Activated CD4-positive, alpha-beta T cell treated with anti-CD3 and anti-CD28 coated beads, Interleukin-2, Interleukin-6, amounts not matched to agents 100 ng/mL and 50 ng/mL, durations not matched to agents 16 hours and 8 hours (primary cell): ENCODE data around the gene GYS1.
"Not testable (repeated sequence)": the region's sequence is repeated elsewhere in the genome, so short reads cannot be mapped to it uniquely, and the experiment has no call there.

Experiments used
- DNase-seq: peaks from one replicate; pipeline ENCODE4 v3.0.0-alpha.2; 2020

GYS1 gene

GRCh38 chr19:48933382-48933932 lies 59.7 kb downstream of the GYS1 start, which contains the start of gene DHDH:
DHDH (plus strand) TSS chr19:48933699; CDS start chr19:48933722, 23 bp downstream.
- peak; percentile 84 for DNase-seq

GRCh38 chr19:48928164-48929025 lies 64.7 kb downstream of the GYS1 start:
- no peak for DNase-seq

GRCh38 chr19:48927692-48928091 lies 65.4 kb downstream of the GYS1 start:
- DNase-seq: not testable (repeated sequence)

- DNase-seq: peak; percentile 32
Measured at GRCh38 chr19:48926909-48927308, 66.2 kb downstream of the GYS1 start.

- not testable (repeated sequence) for DNase-seq
Measured at GRCh38 chr19:48925890-48926289, 67.2 kb downstream of the GYS1 start.

- DNase-seq: no peak
Measured at GRCh38 chr19:48925240-48925843, 67.8 kb downstream of the GYS1 start.

GRCh38 chr19:48922548-48923490 lies 70.3 kb downstream of the GYS1 start:
- no peak for DNase-seq

GRCh38 chr19:48921721-48922500 lies 71.2 kb downstream of the GYS1 start:
- DNase-seq: no peak

GRCh38 chr19:48920949-48921348 lies 72.2 kb downstream of the GYS1 start:
- DNase-seq: no peak

- DNase-seq: not testable (repeated sequence)
Measured at GRCh38 chr19:48919271-48919670, 73.8 kb downstream of the GYS1 start.

GRCh38 chr19:48918801-48919247 lies 74.3 kb downstream of the GYS1 start:
- peak; percentile 40 for DNase-seq
